ENCODE results near the gene ZDHHC14.

GRCh38 chr6:157535340-157536222, 154.6 kb downstream of the ZDHHC14 start:
- TF ChIP-seq, protein P1, sequence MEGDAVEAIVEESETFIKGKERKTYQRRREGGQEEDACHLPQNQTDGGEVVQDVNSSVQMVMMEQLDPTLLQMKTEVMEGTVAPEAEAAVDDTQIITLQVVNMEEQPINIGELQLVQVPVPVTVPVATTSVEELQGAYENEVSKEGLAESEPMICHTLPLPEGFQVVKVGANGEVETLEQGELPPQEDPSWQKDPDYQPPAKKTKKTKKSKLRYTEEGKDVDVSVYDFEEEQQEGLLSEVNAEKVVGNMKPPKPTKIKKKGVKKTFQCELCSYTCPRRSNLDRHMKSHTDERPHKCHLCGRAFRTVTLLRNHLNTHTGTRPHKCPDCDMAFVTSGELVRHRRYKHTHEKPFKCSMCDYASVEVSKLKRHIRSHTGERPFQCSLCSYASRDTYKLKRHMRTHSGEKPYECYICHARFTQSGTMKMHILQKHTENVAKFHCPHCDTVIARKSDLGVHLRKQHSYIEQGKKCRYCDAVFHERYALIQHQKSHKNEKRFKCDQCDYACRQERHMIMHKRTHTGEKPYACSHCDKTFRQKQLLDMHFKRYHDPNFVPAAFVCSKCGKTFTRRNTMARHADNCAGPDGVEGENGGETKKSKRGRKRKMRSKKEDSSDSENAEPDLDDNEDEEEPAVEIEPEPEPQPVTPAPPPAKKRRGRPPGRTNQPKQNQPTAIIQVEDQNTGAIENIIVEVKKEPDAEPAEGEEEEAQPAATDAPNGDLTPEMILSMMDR (IDR thresholded peaks at IDR 0.05), result no peak
- TF ChIP-seq POLR2A (IDR thresholded peaks at IDR 0.05), result no peak

Data from Peyer's patch (tissue), 4 donors.